Endodermal cell (in vitro differentiated cells): Measurements from ENCODE around the gene TMEM101. TPM values are rescaled to one million over a fixed set of nuclear protein-coding genes. Genes with fewer than 3 reads are reported as not detected.

Experiments used
- DNase-seq: peaks from one replicate; pipeline ENCODE4 v3.0.0-alpha.2; 2017
- H3K27ac ChIP-seq: 2 replicates; pipeline ENCODE4 v1.5.1; 2013; ENCODE audit warnings: mild to moderate bottlenecking, low read depth, low read length, moderate library complexity
- H3K27me3 ChIP-seq: 2 replicates; pipeline ENCODE4 v1.6.1; 2013; ENCODE audit warnings: mild to moderate bottlenecking, low read length, moderate library complexity; ENCODE audit not compliant: insufficient read depth, control insufficient read depth, poor library complexity, severe bottlenecking
- H3K36me3 ChIP-seq: 2 replicates; pipeline ENCODE4 v1.7.0; 2013; ENCODE audit warnings: mild to moderate bottlenecking, low read length, moderate library complexity; ENCODE audit not compliant: control insufficient read depth, insufficient read depth
- H3K4me1 ChIP-seq: one replicate; pipeline ENCODE4 v1.7.0; 2013; ENCODE audit warnings: low read length; ENCODE audit not compliant: control insufficient read depth, insufficient read depth
- H3K4me3 ChIP-seq: 2 replicates; pipeline ENCODE4 v1.5.1; 2013; ENCODE audit warnings: mild to moderate bottlenecking, low read length, moderate library complexity
- H3K9ac ChIP-seq: 2 replicates; pipeline ENCODE4 v1.6.1; 2013; ENCODE audit warnings: mild to moderate bottlenecking, low read length, moderate library complexity; ENCODE audit not compliant: poor library complexity, severe bottlenecking; ENCODE audit errors: extremely low read depth
- H3K9me3 ChIP-seq: 2 replicates; pipeline ENCODE4 v1.6.1; 2013; ENCODE audit warnings: mild to moderate bottlenecking, low read length, moderate library complexity; ENCODE audit not compliant: control insufficient read depth
- H3K27ac Mint-ChIP-seq: 2 replicates; pipeline ENCODE4 v1.8.0; 2020; ENCODE audit warnings: mixed read lengths
- H3K27me3 Mint-ChIP-seq: 2 replicates; pipeline ENCODE4 v1.8.0; 2021; ENCODE audit warnings: mild to moderate bottlenecking, mixed read lengths; ENCODE audit not compliant: insufficient read depth
- H3K36me3 Mint-ChIP-seq: 2 replicates; pipeline ENCODE4 v1.8.0; 2020; ENCODE audit warnings: low read depth, mixed read lengths
- H3K4me1 Mint-ChIP-seq: 2 replicates; pipeline ENCODE4 v1.8.0; 2020; ENCODE audit warnings: mixed read lengths
- H3K4me3 Mint-ChIP-seq: 2 replicates; pipeline ENCODE4 v1.8.0; 2020; ENCODE audit warnings: mild to moderate bottlenecking, moderate library complexity, mixed read lengths
- H3K9me3 Mint-ChIP-seq: 2 replicates; pipeline ENCODE4 v1.8.0; 2020; ENCODE audit warnings: mild to moderate bottlenecking, mixed read lengths
- CTCF ChIP-seq: fragments of 200-600 bp; sonication (generic); conservative IDR thresholded peaks from 2 replicates; pipeline ENCODE4 v1.5.0; 2021; ENCODE audit warnings: antibody characterized with exemption, mild to moderate bottlenecking
- WGBS, 2 experiments: methylation state at CpG; one replicate each; pipeline versions ENCODE4 v1.1.5 to v1.1.7; 2013; ENCODE audit warnings: missing lambda C conversion rate in 2 of 2, mixed read lengths in 1 of 2; ENCODE audit not compliant: insufficient coverage in 1 of 2, insufficient read length in 1 of 2; 5-methylcytosine and 5-hydroxymethylcytosine counted together
- total RNA-seq, 2 donors: library from RNA; stranded (reverse); fragmentation: NEBNext Ultra II Directional in 1 of 2; extraction: Animal tissue kit (Norgen Biotek cat#: 25700) in 1 of 2; gene quantifications; 2 replicates in 1 of 2; 3 replicates in 1 of 2; pipeline ENCODE4 v1.2.1, GENCODE V29; 2021

Gene TMEM101
- total RNA-seq, 2 donors from 2014 or later: 27.2 to 27.7 TPM

DNA sequence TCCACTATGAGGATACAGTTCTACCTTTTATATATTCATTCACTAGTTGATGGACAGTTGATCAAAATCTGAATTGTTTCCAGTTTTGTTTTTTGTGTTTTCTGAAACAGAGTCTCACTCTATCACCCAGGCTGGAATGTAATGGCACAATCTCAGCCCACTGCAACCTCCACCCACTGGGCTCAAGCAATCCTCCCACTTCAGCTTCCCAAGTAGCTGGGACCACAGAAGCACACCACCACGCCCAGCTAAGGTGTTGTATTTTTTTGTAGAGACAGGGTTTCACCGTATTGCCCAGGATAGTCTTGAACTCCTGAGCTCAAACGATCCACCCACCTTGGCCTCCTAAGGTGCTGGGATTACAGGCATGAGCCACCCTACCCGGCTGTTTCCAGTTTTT lies 30.7 kb upstream of the TMEM101 start:
- WGBS, 2 experiments: 85 to 93% methylated on average over 3 to 4 of the region's 4 CpGs
- H3K4me1 ChIP-seq: no peaks in the 10 kb centered on the region
- H3K36me3 ChIP-seq: peaks cover 54% of the 10 kb centered on the region
- H3K9me3 ChIP-seq: no peaks in the 10 kb centered on the region
- peaks cover 45% of the 10 kb centered on the region for H3K36me3 Mint-ChIP-seq
- H3K27ac Mint-ChIP-seq: no peak overlapping the region
- H3K27me3 Mint-ChIP-seq: no peaks in the 10 kb centered on the region
- no peak overlapping the region for H3K4me3 ChIP-seq
- H3K4me3 Mint-ChIP-seq: no peak overlapping the region
- H3K27me3 ChIP-seq: no peaks in the 10 kb centered on the region
- no peaks in the 10 kb centered on the region for H3K9me3 Mint-ChIP-seq
- no peak overlapping the region for H3K27ac ChIP-seq
- no peak for TF ChIP-seq CTCF
- peaks cover 2% of the 10 kb centered on the region for H3K4me1 Mint-ChIP-seq
- no peak for DNase-seq
- no peak overlapping the region for H3K9ac ChIP-seq

GRCh38 chr17:44044071-44044470 lies 29.3 kb upstream of the TMEM101 start:
- no peak for DNase-seq
- H3K4me1 ChIP-seq: no peaks in the 10 kb centered on the region
- no peaks in the 10 kb centered on the region for H3K27me3 ChIP-seq
- H3K9me3 Mint-ChIP-seq: no peaks in the 10 kb centered on the region
- no peaks in the 10 kb centered on the region for H3K27me3 Mint-ChIP-seq
- H3K36me3 Mint-ChIP-seq: peaks cover 44% of the 10 kb centered on the region
- H3K4me3 Mint-ChIP-seq: no peak overlapping the region
- peaks cover 50% of the 10 kb centered on the region for H3K36me3 ChIP-seq
- H3K9ac ChIP-seq: no peak overlapping the region
- H3K4me3 ChIP-seq: no peak overlapping the region
- H3K27ac Mint-ChIP-seq: no peak overlapping the region
- no peaks in the 10 kb centered on the region for H3K9me3 ChIP-seq
- H3K27ac ChIP-seq: peak overlapping the region; percentile 5
- H3K4me1 Mint-ChIP-seq: peaks cover 2% of the 10 kb centered on the region
- 86 to 100% methylated on average over 1 of the region's 1 CpG for WGBS, 2 experiments
- TF ChIP-seq CTCF: no peak

GRCh38 chr17:44043272-44043696 lies 28.5 kb upstream of the TMEM101 start:
- Histone ChIP-seq H3K27me3 (no peaks in the 10 kb centered on the region), H3K9me3 (no peaks in the 10 kb centered on the region), H3K36me3 (peaks cover 49% of the 10 kb centered on the region), H3K4me1 (no peaks in the 10 kb centered on the region), H3K9ac (no peak overlapping the region), H3K4me3 (no peak overlapping the region), H3K27ac (no peak overlapping the region)
- H3K27me3 Mint-ChIP-seq: no peaks in the 10 kb centered on the region
- H3K4me3 Mint-ChIP-seq: no peak overlapping the region
- peaks cover 2% of the 10 kb centered on the region for H3K4me1 Mint-ChIP-seq
- no peak for TF ChIP-seq CTCF
- no peaks in the 10 kb centered on the region for H3K9me3 Mint-ChIP-seq
- DNase-seq: no peak
- H3K27ac Mint-ChIP-seq: peak overlapping the region; percentile 29
- 91 to 100% methylated on average over 3 to 4 of the region's 4 CpGs for WGBS, 2 experiments
- H3K36me3 Mint-ChIP-seq: peaks cover 44% of the 10 kb centered on the region
